ENCODE data around the gene IWS1. TPM values are rescaled to one million over a fixed set of nuclear protein-coding genes. Genes with fewer than 3 reads are reported as not detected.
"Not testable (repeated sequence)": the region's sequence is repeated elsewhere in the genome, so short reads cannot be mapped to it uniquely, and the experiment has no call there.

Gene IWS1
- total RNA-seq, 2 donors from 2014 or later: 33.3 to 43.8 TPM

DNA sequence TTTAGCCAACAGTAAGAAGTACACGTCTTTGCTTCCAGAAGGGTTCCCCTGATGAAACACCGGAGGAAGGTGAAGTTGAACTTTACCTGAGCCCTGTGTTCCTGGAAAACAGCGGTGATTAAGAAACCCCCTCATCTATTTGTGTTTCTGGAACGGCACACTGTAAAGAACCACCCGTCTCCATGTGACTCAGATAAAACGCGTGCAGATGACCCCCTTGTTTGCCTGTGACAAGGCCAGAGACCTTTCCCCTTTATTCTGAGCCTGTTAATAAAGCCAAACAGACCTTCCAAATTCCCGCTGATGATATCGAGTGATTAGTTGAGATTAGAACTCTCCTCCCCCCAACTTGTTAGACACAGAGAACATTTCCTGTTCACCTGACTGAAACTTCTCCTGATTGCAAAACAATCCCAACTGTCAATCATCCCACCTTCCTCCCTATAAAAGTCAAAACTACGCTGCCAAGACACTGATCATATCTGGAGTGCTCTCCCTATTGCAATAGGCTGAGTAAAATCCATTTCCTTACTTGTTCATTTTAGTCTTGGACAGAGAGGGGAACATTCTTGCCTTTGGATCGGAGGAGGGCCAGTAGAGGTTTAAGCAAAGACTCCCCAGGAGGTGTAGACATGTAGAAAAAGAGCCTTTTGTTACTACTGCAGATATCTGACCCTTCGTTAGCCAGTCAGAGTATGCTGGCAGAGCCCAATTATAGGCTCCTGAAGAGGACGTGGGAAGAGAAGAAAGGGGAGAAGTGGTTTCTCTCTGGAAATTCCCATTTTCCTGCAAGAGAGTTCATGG, 914 bp upstream of the IWS1 start:
- Mint-ChIP-seq H3K36me3 (ENCODE audit: low read depth) (peaks cover 33% of the 10 kb centered on the region), H3K27me3 (no peaks in the 10 kb centered on the region), H3K4me3 (peak overlapping the region; percentile 94), H3K9me3 (no peaks in the 10 kb centered on the region), H3K4me1 (peaks cover 16% of the 10 kb centered on the region), H3K27ac (peak overlapping the region; percentile 99)
- ATAC-seq (replicated peaks): peak; percentile 15

DNA sequence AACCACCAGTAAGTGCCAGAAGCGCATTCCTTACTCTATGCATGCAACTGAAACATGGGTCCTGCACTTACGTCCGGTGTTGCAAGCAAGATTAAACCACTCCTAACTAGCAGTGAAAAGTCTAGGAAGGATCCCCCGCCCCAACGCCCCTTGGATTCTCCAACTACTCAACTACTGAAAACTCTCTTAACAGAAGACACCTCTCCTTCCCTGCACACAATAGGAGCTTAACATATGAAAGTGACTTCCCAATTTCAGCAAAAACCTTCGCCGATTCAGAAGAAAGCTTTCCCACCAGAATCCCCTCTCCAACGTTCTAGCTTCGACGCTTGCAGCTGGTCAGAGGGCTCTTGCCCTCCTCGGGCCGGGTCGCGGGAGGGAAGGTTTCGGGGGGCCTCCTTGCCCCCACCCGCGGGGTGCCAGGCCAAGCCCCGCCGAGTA, 578 bp downstream of the IWS1 start:
- Mint-ChIP-seq H3K4me3 (peak overlapping the region; percentile 94), H3K27ac (peak overlapping the region; percentile 99), H3K36me3 (ENCODE audit: low read depth) (peaks cover 48% of the 10 kb centered on the region), H3K9me3 (no peaks in the 10 kb centered on the region), H3K4me1 (peaks cover 20% of the 10 kb centered on the region), H3K27me3 (no peaks in the 10 kb centered on the region)
- ATAC-seq (replicated peaks): no peak

DNA sequence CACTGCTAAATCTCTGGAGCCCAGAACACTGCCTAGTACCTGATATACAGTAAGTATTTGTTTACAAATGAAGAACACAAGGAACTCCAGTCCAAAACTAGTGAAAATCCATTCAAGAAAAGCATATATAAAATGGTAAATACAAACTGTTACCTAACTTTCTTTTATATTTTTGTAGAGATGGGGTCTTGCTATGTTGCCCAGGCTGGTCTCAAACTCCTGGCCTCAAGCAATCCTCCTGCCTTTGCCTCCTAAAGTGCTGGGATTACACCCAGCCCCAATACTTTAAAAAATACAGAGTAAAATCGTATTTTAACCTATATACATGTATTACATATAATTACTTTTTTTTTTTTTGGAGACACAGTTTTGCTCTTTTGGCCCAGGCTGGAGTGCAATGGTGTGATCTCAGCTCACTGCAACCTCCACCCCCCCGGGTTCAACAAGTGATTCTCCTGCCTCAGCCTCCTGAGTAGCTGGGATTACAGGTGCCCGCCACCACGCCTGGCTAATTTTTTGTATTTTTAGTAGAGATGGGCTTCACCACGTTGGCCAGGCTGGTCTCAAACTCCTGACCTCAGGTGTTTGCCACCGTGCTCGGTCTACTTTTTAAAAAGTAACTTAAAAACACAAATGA, 2.0 kb downstream of the IWS1 start:
- Mint-ChIP-seq H3K27ac (peak overlapping the region; percentile 76), H3K4me3 (peak overlapping the region; percentile 94), H3K36me3 (ENCODE audit: low read depth) (peaks cover 62% of the 10 kb centered on the region), H3K4me1 (peaks cover 20% of the 10 kb centered on the region)
- not testable (repeated sequence) for ATAC-seq (replicated peaks); H3K9me3 Mint-ChIP-seq; H3K27me3 Mint-ChIP-seq

DNA sequence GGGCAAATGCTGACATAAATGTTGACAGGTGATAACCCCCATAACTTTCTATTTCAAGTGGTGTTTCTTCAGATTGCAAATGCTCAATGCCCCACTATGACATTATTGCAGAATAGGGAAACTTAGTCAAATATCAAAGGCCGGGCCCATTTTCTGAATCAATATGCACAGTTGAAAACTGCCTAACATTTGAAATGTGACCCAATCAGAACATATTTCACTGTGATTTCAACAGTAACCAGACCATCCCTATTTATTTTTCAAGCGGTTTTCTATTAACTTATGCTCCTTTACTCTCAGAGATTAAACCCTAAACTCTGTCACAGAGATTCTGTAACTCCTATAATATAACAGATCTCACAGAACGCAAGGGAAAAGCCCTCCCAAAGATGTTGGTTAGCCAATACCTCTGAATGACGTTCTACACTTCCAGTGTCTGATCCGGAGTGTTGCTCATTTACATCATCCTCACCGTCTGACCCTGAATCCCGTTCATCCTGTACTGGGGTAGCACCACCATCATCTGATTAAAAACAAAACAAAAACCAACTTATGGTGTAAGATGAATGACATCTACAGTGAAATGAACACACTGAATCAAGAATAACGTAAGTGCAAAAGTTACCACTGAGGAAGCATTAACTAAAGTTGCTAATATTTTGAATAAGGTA, 2.9 kb downstream of the IWS1 start:
- no peaks in the 10 kb centered on the region for H3K9me3 Mint-ChIP-seq
- peaks cover 62% of the 10 kb centered on the region for H3K36me3 Mint-ChIP-seq (ENCODE audit: low read depth)
- H3K27ac Mint-ChIP-seq: peak overlapping the region; percentile 76
- peak; percentile 43 for ATAC-seq (replicated peaks)
- H3K4me3 Mint-ChIP-seq: peak overlapping the region; percentile 94
- H3K27me3 Mint-ChIP-seq: no peaks in the 10 kb centered on the region
- peaks cover 20% of the 10 kb centered on the region for H3K4me1 Mint-ChIP-seq

DNA sequence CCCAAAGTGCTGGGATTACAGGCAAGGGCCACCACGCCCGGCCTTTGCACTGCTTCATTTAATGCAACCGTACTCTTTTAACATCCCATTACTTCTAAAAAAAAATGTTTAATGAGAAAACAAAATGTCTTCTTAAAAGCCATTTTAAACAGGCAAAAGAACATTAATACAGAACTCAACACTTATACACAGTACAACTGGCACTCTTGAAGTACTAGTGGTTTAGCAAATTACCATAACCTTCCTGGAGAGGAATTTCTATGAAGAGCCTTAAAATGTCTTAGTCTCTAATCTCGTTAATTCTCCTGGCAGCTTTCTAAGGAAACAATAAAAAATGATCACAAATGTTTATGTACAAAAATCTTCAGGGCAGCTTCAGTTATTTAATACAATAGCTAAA, 5.9 kb downstream of the IWS1 start:
- H3K4me1 Mint-ChIP-seq: peaks cover 30% of the 10 kb centered on the region
- no peak overlapping the region for H3K4me3 Mint-ChIP-seq
- no peak for ATAC-seq (replicated peaks)
- peaks cover 79% of the 10 kb centered on the region for H3K36me3 Mint-ChIP-seq (ENCODE audit: low read depth)
- no peaks in the 10 kb centered on the region for H3K9me3 Mint-ChIP-seq
- no peak overlapping the region for H3K27ac Mint-ChIP-seq
- H3K27me3 Mint-ChIP-seq: no peaks in the 10 kb centered on the region

DNA sequence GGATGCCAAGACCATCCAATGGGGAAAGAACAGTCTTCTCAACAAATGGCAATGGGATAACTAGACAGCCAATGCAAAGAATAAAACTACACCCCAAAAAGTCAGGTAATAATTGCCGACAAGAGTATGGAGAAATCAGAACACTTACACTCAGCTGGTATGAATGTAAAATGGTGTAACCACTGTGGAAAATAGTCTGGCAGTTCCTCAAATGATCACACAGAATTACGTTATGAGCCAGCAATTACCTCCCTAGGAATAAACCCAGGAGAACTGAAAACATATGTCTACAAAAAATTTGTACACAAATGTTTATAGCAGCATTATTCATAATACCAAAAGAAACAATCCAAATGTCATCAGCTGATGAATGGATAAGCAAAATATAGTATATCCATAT, 8.8 kb downstream of the IWS1 start:
- H3K36me3 Mint-ChIP-seq (ENCODE audit: low read depth): peaks cover 91% of the 10 kb centered on the region
- H3K27me3 Mint-ChIP-seq: no peaks in the 10 kb centered on the region
- ATAC-seq (replicated peaks): no peak
- H3K4me3 Mint-ChIP-seq: no peak overlapping the region
- no peaks in the 10 kb centered on the region for H3K9me3 Mint-ChIP-seq
- H3K27ac Mint-ChIP-seq: no peak overlapping the region
- H3K4me1 Mint-ChIP-seq: peaks cover 26% of the 10 kb centered on the region

DNA sequence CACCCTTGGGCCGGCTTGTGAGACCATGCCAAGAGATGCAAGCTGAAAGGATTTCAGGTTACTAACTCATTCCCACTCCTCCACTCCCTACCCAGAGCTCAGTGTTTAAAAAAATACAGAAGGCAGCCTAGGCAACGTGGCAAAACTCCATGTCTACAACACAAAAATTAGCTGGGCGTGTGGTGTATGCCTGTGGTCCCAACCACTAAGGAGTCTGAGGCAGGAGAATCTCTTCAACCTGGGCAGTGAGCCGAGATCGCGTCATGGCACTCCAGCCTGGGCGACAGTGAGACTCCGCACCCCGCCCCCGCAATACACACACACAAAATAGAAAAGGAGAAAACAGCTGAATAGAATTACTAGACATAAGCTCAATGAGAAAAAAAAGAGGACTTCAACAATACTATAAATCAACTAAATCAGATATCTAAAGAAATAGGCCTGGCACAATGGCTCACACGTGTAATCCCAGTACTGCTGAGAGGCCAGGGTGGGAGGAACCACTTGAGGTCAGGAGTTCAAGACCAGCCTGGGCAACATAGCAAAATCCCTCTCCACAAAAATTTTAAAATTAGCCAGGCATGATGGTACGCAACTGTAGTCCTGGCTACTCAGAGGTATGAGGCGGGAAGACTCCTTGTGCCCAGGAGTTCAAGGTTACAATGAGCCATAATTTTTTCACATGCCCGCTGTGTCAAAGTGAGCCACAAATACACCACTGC, 10.1 kb downstream of the IWS1 start:
- Mint-ChIP-seq H3K27ac (peak overlapping the region; percentile 76), H3K27me3 (no peaks in the 10 kb centered on the region), H3K4me3 (no peak overlapping the region), H3K9me3 (no peaks in the 10 kb centered on the region), H3K4me1 (peaks cover 22% of the 10 kb centered on the region), H3K36me3 (ENCODE audit: low read depth) (peaks cover 91% of the 10 kb centered on the region)
- ATAC-seq (replicated peaks): no peak

DNA sequence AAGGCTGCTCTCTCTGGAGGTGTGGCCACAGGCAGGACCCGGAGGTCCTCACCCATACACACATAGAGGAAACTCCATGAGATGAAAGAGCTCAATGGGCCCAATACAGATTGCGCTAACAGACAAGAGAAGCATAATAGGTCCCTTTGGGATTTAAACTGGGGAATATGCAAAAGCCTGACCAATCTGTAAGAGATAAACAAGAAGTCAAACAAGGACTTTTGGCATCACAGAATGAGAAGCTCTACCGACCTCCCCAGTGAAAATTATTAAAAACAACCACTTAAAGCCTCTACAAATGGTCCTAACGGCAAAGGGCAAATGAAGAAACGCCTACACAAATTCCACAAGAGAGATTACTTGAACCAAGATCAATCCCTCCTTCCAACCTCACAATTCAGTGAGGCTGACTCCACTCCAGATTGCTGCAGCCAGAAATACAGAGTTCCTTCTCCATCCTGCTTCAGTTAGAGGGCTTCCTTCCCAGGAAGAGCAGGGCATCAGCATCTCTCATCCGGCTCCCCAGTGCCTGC, 10.8 kb downstream of the IWS1 start:
- Mint-ChIP-seq H3K9me3 (no peaks in the 10 kb centered on the region), H3K4me1 (peaks cover 29% of the 10 kb centered on the region), H3K4me3 (no peak overlapping the region), H3K27ac (peak overlapping the region; percentile 76), H3K36me3 (ENCODE audit: low read depth) (peaks cover 91% of the 10 kb centered on the region), H3K27me3 (no peaks in the 10 kb centered on the region)
- ATAC-seq (replicated peaks): no peak

DNA sequence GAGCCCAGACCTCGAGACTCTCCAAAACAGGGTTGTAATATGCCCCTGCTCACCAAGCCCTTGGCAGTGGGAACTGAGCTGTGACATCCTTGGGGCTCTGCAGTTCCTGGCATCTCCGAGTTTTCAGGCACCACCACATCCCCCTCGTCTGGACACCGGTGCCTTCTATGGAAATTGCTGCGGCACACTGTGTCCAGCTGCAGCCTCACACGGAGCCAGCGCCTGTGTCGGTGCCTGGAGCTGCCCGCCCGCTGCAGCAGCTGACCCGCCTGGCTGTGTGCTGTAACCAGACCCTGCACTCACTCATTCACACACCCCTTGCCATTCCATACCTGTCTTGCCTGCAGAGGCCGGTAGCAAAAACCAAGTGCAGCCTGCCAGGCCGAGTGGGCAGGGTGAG, 11.8 kb downstream of the IWS1 start:
- H3K27ac Mint-ChIP-seq: peak overlapping the region; percentile 3
- H3K36me3 Mint-ChIP-seq (ENCODE audit: low read depth): peaks cover 88% of the 10 kb centered on the region

DNA sequence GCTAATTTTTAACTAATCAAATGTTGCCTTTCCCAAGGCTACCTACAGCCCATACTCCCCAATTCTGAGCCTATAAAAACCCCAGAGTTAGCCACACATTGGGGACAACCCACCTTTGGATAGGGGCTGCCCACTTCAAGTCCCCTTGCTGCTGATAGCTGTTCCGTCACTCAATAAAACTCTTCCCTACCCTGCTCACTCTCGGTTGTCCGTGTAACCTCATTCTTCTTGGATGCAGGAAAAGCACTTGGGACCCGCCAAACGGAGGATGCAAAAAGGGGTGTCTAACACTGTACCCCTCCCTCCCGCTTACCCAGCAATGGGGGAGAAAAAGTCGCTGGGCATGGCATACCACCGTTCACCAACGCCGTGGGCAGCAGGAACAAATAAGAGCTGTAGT, 12.2 kb downstream of the IWS1 start:
- peaks cover 29% of the 10 kb centered on the region for H3K4me1 Mint-ChIP-seq
- no peak for ATAC-seq (replicated peaks)
- H3K4me3 Mint-ChIP-seq: no peak overlapping the region
- no peaks in the 10 kb centered on the region for H3K27me3 Mint-ChIP-seq
- no peaks in the 10 kb centered on the region for H3K9me3 Mint-ChIP-seq
- H3K27ac Mint-ChIP-seq: no peak overlapping the region
- H3K36me3 Mint-ChIP-seq (ENCODE audit: low read depth): peaks cover 90% of the 10 kb centered on the region

More for the DNA sequence above, 11.8 kb downstream of the IWS1 start:
- no peak for ATAC-seq (replicated peaks)
- H3K4me3 Mint-ChIP-seq: no peak overlapping the region
- H3K9me3 Mint-ChIP-seq: no peaks in the 10 kb centered on the region
- peaks cover 29% of the 10 kb centered on the region for H3K4me1 Mint-ChIP-seq
- no peaks in the 10 kb centered on the region for H3K27me3 Mint-ChIP-seq

DNA sequence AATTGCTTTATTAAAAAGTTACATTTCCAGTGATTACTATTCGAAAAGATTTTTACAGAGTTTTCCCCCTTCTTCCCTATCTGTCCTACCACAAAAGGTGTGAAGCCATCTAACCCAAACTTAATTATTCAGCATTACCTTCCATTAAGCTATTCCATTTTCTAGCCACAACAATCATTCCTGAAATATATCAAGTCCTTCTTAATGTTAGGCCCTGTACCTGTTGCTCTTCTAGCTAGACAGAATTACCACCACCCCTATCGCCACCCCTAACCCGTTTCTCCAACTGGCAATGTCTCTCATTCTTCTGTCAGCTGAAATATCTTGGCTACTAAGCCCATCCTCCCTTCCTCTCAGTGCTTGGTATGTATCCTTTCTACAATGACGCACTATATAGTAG, 13.9 kb downstream of the IWS1 start:
- peaks cover 97% of the 10 kb centered on the region for H3K36me3 Mint-ChIP-seq (ENCODE audit: low read depth)
- H3K27me3 Mint-ChIP-seq: no peaks in the 10 kb centered on the region
- H3K4me1 Mint-ChIP-seq: peaks cover 41% of the 10 kb centered on the region
- H3K9me3 Mint-ChIP-seq: no peaks in the 10 kb centered on the region
- H3K4me3 Mint-ChIP-seq: peak overlapping the region; percentile 12
- H3K27ac Mint-ChIP-seq: peak overlapping the region; percentile 59
- ATAC-seq (replicated peaks): no peak

DNA sequence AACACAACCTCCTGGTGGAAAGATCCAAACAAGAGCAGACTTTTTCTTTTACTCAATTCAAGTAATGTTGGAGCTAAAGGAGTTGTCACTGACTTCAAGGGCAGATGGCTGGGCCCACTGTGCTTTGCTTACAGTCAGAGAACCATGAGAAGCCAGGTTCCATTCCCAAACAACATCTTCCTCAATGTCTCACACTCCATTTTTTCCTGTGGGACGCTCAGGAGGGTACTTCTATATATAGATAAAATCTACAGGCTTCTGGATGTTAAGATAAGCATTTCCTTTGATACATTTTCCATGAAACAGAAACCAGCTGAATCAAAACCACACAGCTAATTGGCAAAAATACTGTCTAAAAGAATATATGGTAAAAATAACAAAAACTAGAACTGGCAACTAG, 14.4 kb downstream of the IWS1 start:
- Mint-ChIP-seq H3K4me1 (peaks cover 37% of the 10 kb centered on the region), H3K27me3 (no peaks in the 10 kb centered on the region), H3K9me3 (no peaks in the 10 kb centered on the region), H3K4me3 (no peak overlapping the region), H3K27ac (peak overlapping the region; percentile 59), H3K36me3 (ENCODE audit: low read depth) (peaks cover 95% of the 10 kb centered on the region)
- ATAC-seq (replicated peaks): no peak

DNA sequence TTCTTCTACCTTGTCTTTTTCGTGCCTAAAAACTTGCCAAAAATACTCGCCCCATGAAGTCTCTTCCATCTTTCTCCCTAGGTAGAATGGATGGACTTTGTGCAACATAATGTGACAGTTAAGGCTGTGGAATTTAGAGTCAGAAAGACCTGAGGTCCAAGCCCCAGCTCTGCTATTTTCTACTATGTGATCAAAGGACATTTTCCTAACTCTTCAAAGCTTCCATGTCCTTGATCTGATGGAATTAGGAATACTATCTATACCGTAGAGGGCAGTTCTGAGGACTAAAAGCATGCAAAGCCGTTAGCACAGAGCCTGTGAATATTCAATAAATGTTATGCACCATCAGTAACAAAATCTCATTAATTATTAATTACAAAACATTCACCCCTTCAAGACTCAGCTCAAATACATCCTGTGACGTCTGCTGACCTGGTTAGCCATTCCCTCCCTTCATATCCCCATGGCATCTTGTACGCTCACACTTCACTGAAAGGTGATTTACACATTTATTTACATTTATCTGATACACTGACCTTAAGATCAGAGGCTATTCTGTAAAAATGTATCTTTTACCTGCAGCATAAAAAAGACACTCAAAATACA, 15.1 kb downstream of the IWS1 start:
- Mint-ChIP-seq H3K27me3 (no peaks in the 10 kb centered on the region), H3K4me3 (no peak overlapping the region), H3K27ac (no peak overlapping the region), H3K4me1 (peaks cover 33% of the 10 kb centered on the region), H3K36me3 (ENCODE audit: low read depth) (peaks cover 88% of the 10 kb centered on the region), H3K9me3 (no peaks in the 10 kb centered on the region)
- no peak for ATAC-seq (replicated peaks)

DNA sequence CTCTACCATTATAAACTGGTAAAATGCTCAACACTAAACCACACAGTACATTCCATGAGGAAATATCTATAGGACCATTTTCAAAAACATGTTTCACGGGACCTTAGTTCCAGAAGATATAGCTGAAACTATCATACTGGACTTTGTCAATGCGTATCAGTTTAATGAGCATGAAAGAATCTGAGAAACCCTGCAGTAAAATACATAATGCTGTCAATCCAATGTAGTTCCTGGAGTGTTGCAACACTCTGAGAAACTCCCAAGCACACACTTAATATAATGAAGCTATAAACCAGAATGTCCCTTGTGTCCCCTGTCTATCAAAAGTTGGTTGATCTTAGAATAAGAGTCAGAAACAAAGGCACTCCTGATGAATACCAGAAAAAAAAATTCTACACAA, 16.2 kb downstream of the IWS1 start:
- H3K36me3 Mint-ChIP-seq (ENCODE audit: low read depth): peaks cover 87% of the 10 kb centered on the region
- H3K27me3 Mint-ChIP-seq: no peaks in the 10 kb centered on the region
- H3K4me3 Mint-ChIP-seq: no peak overlapping the region
- H3K9me3 Mint-ChIP-seq: no peaks in the 10 kb centered on the region
- peaks cover 25% of the 10 kb centered on the region for H3K4me1 Mint-ChIP-seq
- no peak for ATAC-seq (replicated peaks)
- no peak overlapping the region for H3K27ac Mint-ChIP-seq
